K562 (cell line): ENCODE measurements around the gene GEMIN2. TPM values are rescaled to one million over a fixed set of nuclear protein-coding genes. Genes with fewer than 3 reads are reported as not detected.

Experiments used
- ARHGAP35 ChIP-seq: fragments of 450-650 bp; IDR thresholded peaks from 2 replicates; pipeline ENCODE4 v1.6.1; 2018; ENCODE audit not compliant: partially characterized antibody
- CREB3L1 ChIP-seq: fragments of 450-650 bp; IDR thresholded peaks from 2 replicates; pipeline ENCODE4 v1.6.1; 2014; ENCODE audit warnings: low read depth, mild to moderate bottlenecking, moderate library complexity, borderline replicate concordance
- ELF4 ChIP-seq: fragments of 450-650 bp; formaldehyde crosslinking; IDR thresholded peaks from 2 replicates; pipeline ENCODE4 v1.4.0; 2022; ENCODE audit warnings: missing genetic modification characterization
- HDAC3 ChIP-seq: fragments of 450-650 bp; IDR thresholded peaks from 2 replicates; pipeline ENCODE4 v1.6.1; 2018; ENCODE audit warnings: borderline replicate concordance, mild to moderate bottlenecking, moderate library complexity; ENCODE audit not compliant: partially characterized antibody
- NCOA1 ChIP-seq: fragments of 450-650 bp; IDR thresholded peaks from 2 replicates; pipeline ENCODE4 v1.6.1; 2016; ENCODE audit warnings: low read depth
- NR4A1 ChIP-seq, 2 experiments: fragments of 250-450 bp in 1 of 2; fragments of 450-650 bp in 1 of 2; sonication (Bioruptor Pico) in 1 of 2; IDR thresholded peaks; 2 replicates each; pipeline versions ENCODE4 v1.4.0 to v1.6.1; 2016 to 2020; ENCODE audit warnings: mild to moderate bottlenecking in 2 of 2, missing compliant biosample characterization in 1 of 2, missing genetic modification characterization in 1 of 2, moderate library complexity in 1 of 2
- RREB1 ChIP-seq: fragments of 250-450 bp; sonication (Bioruptor Pico); IDR thresholded peaks from 2 replicates; pipeline ENCODE4 v1.4.0; 2020
- TAF1 ChIP-seq: IDR thresholded peaks from 2 replicates; pipeline ENCODE4 v1.6.1; 2011; ENCODE audit warnings: mild to moderate bottlenecking, low read length, moderate library complexity; ENCODE audit not compliant: insufficient read depth, control insufficient read depth, severe bottlenecking; ENCODE audit errors: extremely low read depth
- ZBTB5 ChIP-seq: fragments of 450-650 bp; IDR thresholded peaks from 2 replicates; pipeline ENCODE4 v1.6.1; 2017; ENCODE audit warnings: antibody characterized with exemption
- ZBTB7A ChIP-seq: IDR thresholded peaks from 2 replicates; pipeline ENCODE4 v1.6.1; 2011; ENCODE audit warnings: low read depth, mild to moderate bottlenecking, low read length, moderate library complexity, borderline replicate concordance; ENCODE audit not compliant: control insufficient read depth
- ZNF778 ChIP-seq: fragments of 450-650 bp; formaldehyde crosslinking; IDR thresholded peaks from 2 replicates; pipeline ENCODE4 v1.4.0; 2020; ENCODE audit warnings: mild to moderate bottlenecking, moderate library complexity
- polyA plus RNA-seq, 8 experiments: library from polyadenylated mRNA; depleted of rRNA in 4 of 8; stranded (reverse) in 5 of 8; unstranded in 3 of 8; fragments of >200 nt; fragmentation: Nextera tagmentation in 2 of 8; fragmentation: Illumina TruSeq in 1 of 8; extraction: Ambion mirVana in 2 of 8; extraction: Trizol in 1 of 8; gene quantifications; 2 replicates each; pipeline versions ENCODE4 v1.2.1 to v1.2.3, GENCODE V29; 2011 to 2014; ENCODE audit warnings: inconsistent platforms in 1 of 8, missing spikeins in 1 of 8
- total RNA-seq, 7 experiments: library from RNA; depleted of rRNA in 6 of 7; stranded (reverse); fragments of >200 nt in 6 of 7; fragmentation: Illumina TruSeq in 2 of 7; extraction: Trizol in 2 of 7; gene quantifications; 2 replicates each; pipeline versions ENCODE4 v1.2.1 to v1.2.3, GENCODE V29; 2011 to 2021; ENCODE audit warnings: low replicate concordance in 1 of 7

The GEMIN2 gene
- total and polyA plus RNA-seq, 9 of the 15 experiments (the other 6 are each of a cell fraction or from before 2014, with no cell fraction given): 23.0 to 87.6 (median 45.5) TPM

- no peak for TF ChIP-seq ELF4 (CRISPR knock-in tag)
- no peak for TF ChIP-seq RREB1 (CRISPR knock-in tag)
- no peak for TF ChIP-seq TAF1
- no peak for TF ChIP-seq ZNF778 (CRISPR knock-in tag)
- peak; percentile 83; the same call in 1 of the 2 replicates for TF ChIP-seq NCOA1
- peak; percentile 59 for TF ChIP-seq HDAC3
- TF ChIP-seq NR4A1 (CRISPR knock-in tag; IDR thresholded peaks at IDR 0.05): no peak
- 0 out of 2 replicates have a peak, but pooled peaks have one; percentile 38 for TF ChIP-seq NR4A1 (tag; IDR thresholded peaks at IDR 0.05)
- no peak for TF ChIP-seq ARHGAP35
- no peak for TF ChIP-seq CREB3L1
- no peak for TF ChIP-seq ZBTB5
- no peak for TF ChIP-seq ZBTB7A
Observed at GRCh38 chr14:39145266-39145966, 31.3 kb downstream of the GEMIN2 start (continued).
